GM15510 (cell line): ENCODE data around the gene PIK3CA.

Experiments
- POLR2A ChIP-seq: IDR thresholded peaks from 3 replicates; pipeline ENCODE4 v1.6.1; 2011; ENCODE audit warnings: borderline replicate concordance; ENCODE audit not compliant: insufficient read length; ENCODE audit errors: extremely low read depth

PIK3CA gene

GRCh38 chr3:179149951-179150350 is 1.8 kb downstream of the PIK3CA start:
- TF ChIP-seq POLR2A: no peak

GRCh38 chr3:179150610-179151009 is 2.5 kb downstream of the PIK3CA start:
- TF ChIP-seq POLR2A: no peak

- no peak for TF ChIP-seq POLR2A
These were observed 3.3 kb downstream of the PIK3CA start for GRCh38 chr3:179151474-179151873.

GRCh38 chr3:179156170-179156569 is 8.0 kb downstream of the PIK3CA start:
- TF ChIP-seq POLR2A: no peak

- no peak for TF ChIP-seq POLR2A
These were observed 8.6 kb downstream of the PIK3CA start for GRCh38 chr3:179156775-179157174.

- no peak for TF ChIP-seq POLR2A
These were observed 10.3 kb downstream of the PIK3CA start for GRCh38 chr3:179158336-179159039.

DNA sequence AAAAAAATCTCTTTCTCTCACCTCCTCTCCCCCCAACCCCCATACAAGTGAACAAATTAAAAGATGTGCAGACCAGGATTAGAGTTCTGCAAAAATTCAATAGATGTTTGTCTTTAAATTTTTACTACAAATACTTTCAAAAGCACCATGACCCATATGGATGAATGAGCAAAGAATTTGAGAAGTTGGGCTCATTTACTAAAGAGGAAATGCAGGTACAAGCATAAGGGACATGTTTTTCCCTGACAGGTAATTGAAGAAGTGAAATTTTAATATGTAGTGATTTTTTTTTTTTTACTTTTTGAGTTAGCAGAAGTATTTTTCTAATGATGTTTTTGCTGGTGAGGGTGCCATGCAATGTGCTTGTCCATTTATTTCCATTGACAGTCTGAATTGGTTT is 15.3 kb downstream of the PIK3CA start:
- TF ChIP-seq POLR2A: no peak

GRCh38 chr3:179164857-179165256 is 16.7 kb downstream of the PIK3CA start:
- TF ChIP-seq POLR2A: no peak

DNA sequence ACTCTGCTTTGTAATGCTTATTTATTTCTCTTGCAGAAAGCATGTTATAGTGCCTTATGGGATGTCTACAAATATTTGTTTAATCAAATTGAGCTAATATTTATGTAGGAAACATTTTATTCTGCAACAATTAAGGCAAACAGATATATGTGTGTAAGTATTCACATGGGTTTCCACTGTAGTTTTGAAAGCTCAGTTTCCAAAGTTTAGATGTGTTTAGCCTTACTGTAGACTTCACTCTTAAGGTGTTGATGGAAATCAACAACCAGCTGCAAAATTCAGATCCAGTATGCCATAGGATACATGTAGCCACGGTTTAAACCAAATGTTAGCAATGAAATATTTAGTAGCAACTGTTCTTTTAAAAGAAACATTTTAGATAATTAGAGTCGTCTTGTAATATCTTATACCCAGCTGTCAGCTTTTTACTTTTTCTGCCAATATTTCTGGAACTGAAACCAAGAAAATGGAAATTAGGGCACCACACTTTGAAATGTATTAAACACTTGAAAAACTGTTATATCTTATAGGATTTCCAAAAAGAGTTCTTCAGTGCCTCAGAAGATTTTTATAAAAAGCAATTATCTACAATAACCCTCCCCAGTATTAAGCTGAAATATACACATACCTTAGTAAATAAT is 18.5 kb downstream of the PIK3CA start:
- no peak for TF ChIP-seq POLR2A

GRCh38 chr3:179168918-179169317 is 20.8 kb downstream of the PIK3CA start:
- TF ChIP-seq POLR2A: no peak

DNA sequence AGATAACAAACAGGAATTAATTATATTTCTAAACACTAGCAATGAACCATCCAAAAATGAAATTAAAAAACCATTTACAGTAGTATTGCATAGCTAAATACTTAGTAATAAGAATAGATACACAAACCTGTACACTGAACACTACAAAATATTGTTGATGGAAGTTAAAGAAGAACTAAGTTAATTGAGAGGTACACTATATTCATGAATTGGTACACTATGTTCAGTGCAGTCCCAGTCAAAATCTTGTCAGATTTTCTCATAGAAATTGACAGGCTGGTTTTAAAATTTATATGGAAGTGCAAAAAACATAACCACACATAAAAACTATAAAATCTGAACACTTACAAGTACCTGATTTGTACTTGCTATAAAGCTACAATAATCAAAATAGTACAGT is 24.4 kb downstream of the PIK3CA start:
- TF ChIP-seq POLR2A: no peak

DNA sequence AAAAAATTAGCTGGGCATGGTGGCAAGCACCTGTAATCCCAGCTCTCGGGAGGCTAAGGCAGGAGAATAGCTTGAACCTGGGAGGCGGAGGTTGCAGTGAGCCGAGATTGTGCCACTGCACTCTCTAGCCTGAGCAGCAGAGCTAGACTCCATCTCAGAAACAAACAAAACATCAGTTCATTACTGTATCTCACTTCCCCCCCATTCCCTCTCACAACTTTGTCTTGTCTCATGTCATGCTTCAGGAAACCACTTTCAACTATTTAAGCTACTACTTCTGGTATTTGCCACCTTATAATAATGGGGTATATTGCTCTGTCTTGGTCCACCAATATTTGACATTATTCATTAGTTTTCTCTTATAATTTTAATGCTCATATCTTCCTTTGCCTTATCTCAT is 26.2 kb downstream of the PIK3CA start:
- no peak for TF ChIP-seq POLR2A

DNA sequence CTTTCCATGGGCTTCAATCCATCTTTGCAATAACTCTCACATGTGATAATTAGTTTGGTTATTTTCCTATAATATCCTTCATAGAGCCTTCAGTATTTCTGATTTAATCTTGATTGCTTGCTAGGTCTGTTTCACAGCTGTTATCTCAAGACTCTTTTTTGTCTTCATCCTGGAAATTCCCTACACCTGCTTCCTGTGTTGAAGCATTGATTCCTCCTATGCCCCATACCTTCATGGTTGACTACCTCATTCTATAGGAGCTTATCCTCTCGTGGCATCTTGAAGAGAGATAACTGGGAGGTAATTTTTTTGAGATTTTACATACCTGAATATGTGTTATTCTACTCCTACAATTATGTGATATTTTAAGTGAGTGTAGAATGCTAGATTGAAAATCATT is 26.7 kb downstream of the PIK3CA start:
- no peak for TF ChIP-seq POLR2A

- TF ChIP-seq POLR2A: no peak
These were observed 27.2 kb downstream of the PIK3CA start for GRCh38 chr3:179175358-179175757.

GRCh38 chr3:179177611-179178010 is 29.5 kb downstream of the PIK3CA start:
- TF ChIP-seq POLR2A: no peak

GRCh38 chr3:179179256-179179655 is 31.1 kb downstream of the PIK3CA start:
- no peak for TF ChIP-seq POLR2A
